SK-N-SH (cell line): ENCODE results near the gene WDR64. TPM values are rescaled to one million over a fixed set of nuclear protein-coding genes. Genes with fewer than 3 reads are reported as not detected.
"Not testable (repeated sequence)": the region's sequence is repeated elsewhere in the genome, so short reads cannot be mapped to it uniquely, and the experiment has no call there.

Experiments used
- CTCF ChIA-PET: fragments of 300-600, 350-600 bp; formaldehyde crosslinking; extraction: SDS; loops from one replicate; lab custom pipeline; 2021; lab: Yijun Ruan, JAX
- POLR2A ChIA-PET: fragments of 350-600 bp; sonication (Branson Sonifier 250); formaldehyde crosslinking; extraction: SDS; loops from one replicate; lab custom pipeline; 2020; ENCODE audit warnings: antibody characterized with exemption, inconsistent platforms; lab: Yijun Ruan, JAX
- DNase-seq: peaks from one replicate; pipeline ENCODE4 v3.0.0; 2012
- H2AFZ ChIP-seq: fragments of 200-600 bp; sonication (generic); 2 replicates; pipeline ENCODE4 v1.8.1; 2016; ENCODE audit warnings: antibody characterized with exemption, mild to moderate bottlenecking, low read depth
- H3F3A ChIP-seq: fragments of 200-600 bp; sonication (generic); replicated peaks from 2 replicates; pipeline ENCODE3; 2016; ENCODE audit warnings: antibody characterized with exemption, mild to moderate bottlenecking; ENCODE audit not compliant: insufficient read depth
- H3K27ac ChIP-seq, 2 experiments: fragments of 200-500 bp in 1 of 2; fragments of 200-600 bp in 1 of 2; sonication (Bioruptor generic) in 1 of 2; sonication (generic), shearing (Covaris generic) in 1 of 2; 2 replicates each; pipeline versions ENCODE4 v1.5.1 to v1.6.1; 2014 to 2016; ENCODE audit warnings: low read depth in 2 of 2, inconsistent platforms in 1 of 2, low read length in 1 of 2, mild to moderate bottlenecking in 1 of 2, mixed read lengths in 1 of 2
- H3K27me3 ChIP-seq: fragments of 200-600 bp; sonication (generic), shearing (Covaris generic); 2 replicates; pipeline ENCODE4 v1.6.1; 2016; ENCODE audit warnings: mixed run types; ENCODE audit not compliant: insufficient read depth
- H3K36me3 ChIP-seq, 2 experiments: fragments of 200-500 bp in 1 of 2; fragments of 200-600 bp in 1 of 2; sonication (Bioruptor generic) in 1 of 2; sonication (generic) in 1 of 2; replicated peaks in 1 of 2; 2 replicates each; pipeline versions ENCODE3 to v1.5.1; 2014 to 2016; ENCODE audit warnings: low read length in 1 of 2, mild to moderate bottlenecking in 1 of 2; ENCODE audit not compliant: insufficient read depth in 2 of 2, control insufficient read depth in 1 of 2
- H3K4me1 ChIP-seq, 2 experiments: fragments of 200-500 bp in 1 of 2; fragments of 200-600 bp in 1 of 2; sonication (Bioruptor generic) in 1 of 2; sonication (generic), shearing (Covaris generic) in 1 of 2; 2 replicates each; pipeline versions ENCODE4 v1.5.1 to v1.6.1; 2014 to 2016; ENCODE audit warnings: low read depth in 1 of 2, low read length in 1 of 2, mixed run types in 1 of 2; ENCODE audit not compliant: insufficient read depth in 2 of 2, control insufficient read depth in 1 of 2
- H3K4me2 ChIP-seq: fragments of 200-600 bp; sonication (generic), shearing (Covaris generic); 2 replicates; pipeline ENCODE4 v1.6.1; 2017; ENCODE audit warnings: mixed run types
- H3K4me3 ChIP-seq, 2 experiments: fragments of 200-500 bp in 1 of 2; fragments of 200-600 bp in 1 of 2; sonication (Bioruptor generic) in 1 of 2; sonication (generic), shearing (Covaris generic) in 1 of 2; 2 replicates each; pipeline versions ENCODE4 v1.5.1 to v1.8.1; 2014 to 2016; ENCODE audit warnings: low read depth in 2 of 2, inconsistent platforms in 1 of 2, low read length in 1 of 2, mild to moderate bottlenecking in 1 of 2, mixed read lengths in 1 of 2, moderate library complexity in 1 of 2
- H3K79me2 ChIP-seq: fragments of 200-600 bp; sonication (generic); 2 replicates; pipeline ENCODE4 v1.8.1; 2017; ENCODE audit warnings: mild to moderate bottlenecking; ENCODE audit not compliant: insufficient read depth
- H3K9ac ChIP-seq: fragments of 200-600 bp; sonication (generic); 2 replicates; pipeline ENCODE4 v1.6.1; 2017; ENCODE audit warnings: mixed run types
- H3K9me2 ChIP-seq: fragments of 200-600 bp; sonication (generic); 2 replicates; pipeline ENCODE4 v1.6.1; 2017; ENCODE audit warnings: mixed run types
- H3K9me3 ChIP-seq: fragments of 200-600 bp; sonication (generic); 2 replicates; pipeline ENCODE4 v1.6.1; 2017; ENCODE audit warnings: mixed run types, mild to moderate bottlenecking, moderate library complexity
- H4K20me1 ChIP-seq: fragments of 200-600 bp; sonication (generic); 2 replicates; pipeline ENCODE4 v1.6.1; 2017; ENCODE audit warnings: mild to moderate bottlenecking, mixed run types; ENCODE audit not compliant: insufficient read depth
- ELF1 ChIP-seq: IDR thresholded peaks from 2 replicates; pipeline ENCODE4 v1.4.0; 2012
- EZH2phosphoT487 ChIP-seq: fragments of 200-600 bp; sonication (generic); IDR thresholded peaks from 2 replicates; pipeline ENCODE4 v1.6.1; 2017; ENCODE audit warnings: low read depth, mixed run types, mild to moderate bottlenecking, antibody characterized with exemption, moderate library complexity, borderline replicate concordance
- GABPA ChIP-seq: IDR thresholded peaks from 2 replicates; pipeline ENCODE4 v1.4.0; 2012; ENCODE audit warnings: low read depth, mild to moderate bottlenecking
- JUND ChIP-seq: IDR thresholded peaks from 2 replicates; pipeline ENCODE4 v1.4.0; 2012
- MXI1 ChIP-seq: IDR thresholded peaks from 2 replicates; pipeline ENCODE4 v1.6.1; 2012; ENCODE audit warnings: mild to moderate bottlenecking, low read depth, low read length, improper control_type of control experiment
- RCOR1 ChIP-seq: fragments of 150-350 bp; IDR thresholded peaks from 2 replicates; pipeline ENCODE4 v1.6.1; 2017; ENCODE audit warnings: antibody characterized with exemption, low read length
- USF2 ChIP-seq: fragments of 150-350 bp; IDR thresholded peaks from 2 replicates; pipeline ENCODE4 v1.6.1; 2017; ENCODE audit warnings: antibody characterized with exemption, low read length, low read depth, borderline replicate concordance
- WGBS: methylation state at CpG from one replicate; pipeline ENCODE4 v1.1.6; 2017; ENCODE audit warnings: low lambda C conversion rate; 5-methylcytosine and 5-hydroxymethylcytosine counted together
- polyA plus RNA-seq, 3 experiments: library from polyadenylated mRNA; depleted of rRNA; stranded (reverse); fragments of >200 nt; gene quantifications; 2 replicates each; pipeline ENCODE4 v1.2.3, GENCODE V29; 2012
- TF ChIP-seq, protein P1 (sequence below): IDR thresholded peaks from 2 replicates; pipeline ENCODE4 v1.4.0; 2012; ENCODE audit warnings: low read depth, borderline replicate concordance
- TF ChIP-seq, protein P2 (sequence below): fragments of 150-350 bp; IDR thresholded peaks from 2 replicates; pipeline ENCODE4 v1.6.1; 2016; ENCODE audit warnings: mild to moderate bottlenecking, low read depth, low read length
- TF ChIP-seq, protein P3 (sequence below): IDR thresholded peaks from 2 replicates; pipeline ENCODE4; 2012

The WDR64 gene
- polyA plus RNA-seq, 1 of the 3 experiments (the other 2 are of a cell fraction) = not detected

GRCh38 chr1:241702442-241703373 is 50.6 kb downstream of the WDR64 start:
- no peak for TF ChIP-seq GABPA
- no peak for TF ChIP-seq MXI1
- TF ChIP-seq RCOR1 = no peak
- TF ChIP-seq JUND = no peak
- TF ChIP-seq, protein P1, sequence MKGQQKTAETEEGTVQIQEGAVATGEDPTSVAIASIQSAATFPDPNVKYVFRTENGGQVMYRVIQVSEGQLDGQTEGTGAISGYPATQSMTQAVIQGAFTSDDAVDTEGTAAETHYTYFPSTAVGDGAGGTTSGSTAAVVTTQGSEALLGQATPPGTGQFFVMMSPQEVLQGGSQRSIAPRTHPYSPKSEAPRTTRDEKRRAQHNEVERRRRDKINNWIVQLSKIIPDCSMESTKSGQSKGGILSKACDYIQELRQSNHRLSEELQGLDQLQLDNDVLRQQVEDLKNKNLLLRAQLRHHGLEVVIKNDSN = no peak
- TF ChIP-seq EZH2phosphoT487 = no peak
- no peak for TF ChIP-seq USF2
- no peak for TF ChIP-seq ELF1
- TF ChIP-seq, protein P2, sequence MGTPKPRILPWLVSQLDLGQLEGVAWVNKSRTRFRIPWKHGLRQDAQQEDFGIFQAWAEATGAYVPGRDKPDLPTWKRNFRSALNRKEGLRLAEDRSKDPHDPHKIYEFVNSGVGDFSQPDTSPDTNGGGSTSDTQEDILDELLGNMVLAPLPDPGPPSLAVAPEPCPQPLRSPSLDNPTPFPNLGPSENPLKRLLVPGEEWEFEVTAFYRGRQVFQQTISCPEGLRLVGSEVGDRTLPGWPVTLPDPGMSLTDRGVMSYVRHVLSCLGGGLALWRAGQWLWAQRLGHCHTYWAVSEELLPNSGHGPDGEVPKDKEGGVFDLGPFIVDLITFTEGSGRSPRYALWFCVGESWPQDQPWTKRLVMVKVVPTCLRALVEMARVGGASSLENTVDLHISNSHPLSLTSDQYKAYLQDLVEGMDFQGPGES = no peak
- TF ChIP-seq, protein P3, sequence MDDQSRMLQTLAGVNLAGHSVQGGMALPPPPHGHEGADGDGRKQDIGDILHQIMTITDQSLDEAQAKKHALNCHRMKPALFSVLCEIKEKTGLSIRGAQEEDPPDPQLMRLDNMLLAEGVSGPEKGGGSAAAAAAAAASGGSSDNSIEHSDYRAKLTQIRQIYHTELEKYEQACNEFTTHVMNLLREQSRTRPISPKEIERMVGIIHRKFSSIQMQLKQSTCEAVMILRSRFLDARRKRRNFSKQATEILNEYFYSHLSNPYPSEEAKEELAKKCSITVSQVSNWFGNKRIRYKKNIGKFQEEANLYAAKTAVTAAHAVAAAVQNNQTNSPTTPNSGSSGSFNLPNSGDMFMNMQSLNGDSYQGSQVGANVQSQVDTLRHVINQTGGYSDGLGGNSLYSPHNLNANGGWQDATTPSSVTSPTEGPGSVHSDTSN = no peak
- TF ChIP-seq, all 33 proteins: peak for 0
- H3K4me3 ChIP-seq = no peak overlapping the region
- CTCF ChIA-PET = interaction anchor here (1.1 to 1.5 kb wide), 2 partner anchors 11 to 47 kb away, joined by 3 read pairs; no protein-coding TSS in a partner anchor
- H3K27ac ChIP-seq = no peak overlapping the region
- H3K9me2 ChIP-seq = no peaks in the 10 kb centered on the region
- no peaks in the 10 kb centered on the region for H3K27me3 ChIP-seq
- POLR2A ChIA-PET = interaction anchor here (0.6 kb wide), 1 partner anchor 53 kb away, joined by 3 read pairs; no protein-coding TSS in a partner anchor
- no peaks in the 10 kb centered on the region for H3F3A ChIP-seq
- H3K9ac ChIP-seq = no peak overlapping the region
- no peak overlapping the region for H3K4me2 ChIP-seq
- H2AFZ ChIP-seq = no peak overlapping the region
- H3K36me3 ChIP-seq = no peaks in the 10 kb centered on the region
- no peaks in the 10 kb centered on the region for H3K9me3 ChIP-seq
- no peak for DNase-seq
- no peaks in the 10 kb centered on the region; a peak in 1 of 4 replicates for H3K4me1 ChIP-seq
- 70% methylated on average over 6 of the region's 6 CpGs for WGBS
- no peaks in the 10 kb centered on the region for H3K79me2 ChIP-seq
- H4K20me1 ChIP-seq = no peaks in the 10 kb centered on the region

GRCh38 chr1:241703739-241704138 is 51.7 kb downstream of the WDR64 start:
- H3K9ac ChIP-seq, H3K27me3 ChIP-seq, H3K4me3 ChIP-seq, H3K9me2 ChIP-seq, H3K4me2 ChIP-seq, H3K36me3 ChIP-seq, DNase-seq, H3K9me3 ChIP-seq, POLR2A ChIA-PET, H2AFZ ChIP-seq, H3K27ac ChIP-seq, H3K4me1 ChIP-seq, CTCF ChIA-PET, H3F3A ChIP-seq, H4K20me1 ChIP-seq, H3K79me2 ChIP-seq: not testable (repeated sequence)
- 77% methylated on average over 4 of the region's 4 CpGs for WGBS
